HG03103 (cell line): Measurements from ENCODE around the gene METAP1.
"Not testable (repeated sequence)": the region's sequence is repeated elsewhere in the genome, so short reads cannot be mapped to it uniquely, and the experiment has no call there.

Experiments used
- ATAC-seq: cut with Tn5 transposase; IDR thresholded peaks from one replicate; pipeline ENCODE4 v1.9.1; 2021; ENCODE audit warnings: low read depth; ENCODE audit not compliant: unreplicated experiment

The METAP1 gene

GRCh38 chr4:99047710-99048109, 52.2 kb downstream of the METAP1 start:
- no peak for ATAC-seq

- ATAC-seq = no peak
Observed at GRCh38 chr4:99052902-99053301, 57.4 kb downstream of the METAP1 start.

GRCh38 chr4:99054428-99054994, 59.0 kb downstream of the METAP1 start:
- no peak for ATAC-seq

GRCh38 chr4:99058228-99058627, 62.7 kb downstream of the METAP1 start:
- no peak for ATAC-seq

GRCh38 chr4:99059550-99059949, 64.0 kb downstream of the METAP1 start:
- ATAC-seq = no peak

GRCh38 chr4:99061048-99061700, 65.7 kb downstream of the METAP1 start:
- no peak for ATAC-seq

- ATAC-seq = peak; percentile 62
Observed at GRCh38 chr4:99062120-99062519, 66.6 kb downstream of the METAP1 start.

- ATAC-seq = not testable (repeated sequence)
Observed at GRCh38 chr4:99065521-99065920, 70.0 kb downstream of the METAP1 start.

- no peak for ATAC-seq
Observed at GRCh38 chr4:99067617-99068016, 72.1 kb downstream of the METAP1 start.

GRCh38 chr4:99071159-99071558, 75.6 kb downstream of the METAP1 start:
- ATAC-seq = no peak

DNA sequence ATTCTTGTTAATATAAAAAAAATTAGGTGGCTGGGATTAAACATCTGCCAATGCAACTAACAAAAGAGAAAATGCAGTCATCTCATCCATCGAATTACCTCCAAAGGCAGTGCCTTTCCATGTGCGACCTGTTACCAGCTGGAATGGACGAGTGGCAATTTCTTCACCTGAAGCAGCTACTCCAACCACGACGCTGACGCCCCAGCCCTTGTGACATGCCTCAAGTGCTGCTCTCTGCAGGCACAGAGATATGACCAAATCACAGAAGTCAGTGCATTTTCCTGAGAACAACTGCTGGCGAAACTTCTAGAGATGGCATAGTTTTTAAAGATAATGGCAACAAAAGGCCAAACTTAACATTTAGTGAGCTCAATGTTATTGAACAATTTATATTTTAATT, 79.3 kb downstream of the METAP1 start:
- no peak for ATAC-seq

- ATAC-seq = no peak
Observed at GRCh38 chr4:99076292-99076976, 80.9 kb downstream of the METAP1 start.

DNA sequence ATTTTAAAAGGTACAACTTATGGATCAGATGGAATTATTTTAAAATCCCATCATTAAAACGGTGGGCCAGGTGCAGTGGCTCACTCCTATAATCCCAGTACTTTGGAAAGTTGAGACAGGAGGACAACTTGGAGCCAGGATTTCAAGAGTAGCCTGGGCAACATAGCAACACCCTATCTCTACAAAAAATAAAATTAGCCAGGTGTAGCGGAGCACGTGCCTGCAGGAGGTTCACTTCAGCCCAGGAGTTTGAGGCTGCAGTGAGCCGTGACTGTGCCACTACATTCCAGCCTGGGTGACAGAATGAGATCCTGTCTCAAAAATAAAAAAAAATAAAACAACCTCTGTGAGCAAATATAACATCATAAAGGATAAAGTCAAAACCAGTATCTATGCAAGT, 81.7 kb downstream of the METAP1 start:
- no peak for ATAC-seq

DNA sequence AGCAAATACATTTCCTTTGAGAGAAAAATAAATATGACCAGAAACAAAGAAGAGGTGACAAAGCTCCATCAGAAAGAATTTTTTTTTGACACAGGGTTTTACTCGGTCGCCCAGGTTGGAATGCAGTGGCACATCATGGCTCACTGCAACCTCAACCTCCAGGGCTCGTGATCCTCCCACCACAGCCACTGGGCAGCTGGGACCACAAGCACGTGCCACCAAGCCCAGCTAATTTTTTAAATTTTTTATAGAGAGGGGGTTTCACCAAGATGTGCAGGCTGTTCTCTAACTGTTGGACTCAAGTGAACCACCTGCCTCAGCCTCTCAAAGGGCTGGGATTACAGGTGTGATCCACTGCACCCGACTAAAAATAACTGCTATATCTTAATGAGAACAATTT, 82.8 kb downstream of the METAP1 start:
- ATAC-seq = no peak

- no peak for ATAC-seq
Observed at GRCh38 chr4:99078931-99079624, 83.6 kb downstream of the METAP1 start.

DNA sequence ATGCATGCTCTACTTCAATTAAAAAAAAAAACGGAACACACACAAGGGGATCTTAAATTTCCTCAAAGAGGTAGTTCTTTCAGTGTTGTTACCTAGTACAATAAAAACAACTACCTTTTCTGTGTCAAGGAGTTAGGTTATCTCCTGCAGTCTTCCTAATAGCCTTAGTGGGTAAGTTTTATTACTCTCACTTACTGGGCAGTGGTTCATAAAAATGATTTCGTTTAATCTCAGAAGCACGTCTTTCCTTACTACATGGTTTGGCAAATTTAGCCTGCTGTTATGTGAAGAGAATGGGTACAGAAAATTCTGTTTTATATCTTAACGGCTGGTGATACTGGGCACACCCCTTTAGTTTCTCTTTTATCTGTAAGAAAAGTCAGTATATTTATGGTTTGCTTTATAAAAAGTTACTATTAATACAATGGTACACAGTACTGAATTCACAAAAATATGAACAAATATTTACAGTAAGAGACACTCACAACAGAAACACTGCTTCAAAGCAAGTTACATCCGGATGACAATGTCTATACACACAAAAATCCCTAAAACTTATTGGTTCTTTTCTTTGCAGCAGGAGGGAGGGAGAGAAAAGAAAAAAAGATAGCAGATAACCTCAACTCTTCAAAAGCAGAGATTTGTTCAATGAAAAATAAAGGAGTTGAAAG, 84.2 kb downstream of the METAP1 start:
- no peak for ATAC-seq

- not testable (repeated sequence) for ATAC-seq
Observed at GRCh38 chr4:99080869-99081268, 85.3 kb downstream of the METAP1 start.

DNA sequence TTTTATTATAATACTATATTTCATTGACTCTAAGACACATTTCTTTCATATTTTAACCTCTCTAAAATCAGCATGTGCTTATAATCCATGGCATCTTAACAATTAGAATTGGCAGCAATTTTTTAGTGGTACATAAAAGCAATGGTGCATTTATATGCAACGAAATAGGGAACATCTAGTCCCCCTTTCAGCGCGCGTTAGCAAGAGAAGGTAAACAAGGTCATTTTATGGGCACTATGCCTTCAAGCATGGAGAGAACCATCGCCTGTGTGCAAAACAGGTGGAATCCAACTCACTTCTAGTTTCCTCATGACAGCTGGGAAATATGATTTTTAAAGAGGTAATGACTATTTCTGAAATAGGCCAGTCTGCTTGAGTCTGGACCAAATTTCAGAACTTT, 86.7 kb downstream of the METAP1 start:
- no peak for ATAC-seq

DNA sequence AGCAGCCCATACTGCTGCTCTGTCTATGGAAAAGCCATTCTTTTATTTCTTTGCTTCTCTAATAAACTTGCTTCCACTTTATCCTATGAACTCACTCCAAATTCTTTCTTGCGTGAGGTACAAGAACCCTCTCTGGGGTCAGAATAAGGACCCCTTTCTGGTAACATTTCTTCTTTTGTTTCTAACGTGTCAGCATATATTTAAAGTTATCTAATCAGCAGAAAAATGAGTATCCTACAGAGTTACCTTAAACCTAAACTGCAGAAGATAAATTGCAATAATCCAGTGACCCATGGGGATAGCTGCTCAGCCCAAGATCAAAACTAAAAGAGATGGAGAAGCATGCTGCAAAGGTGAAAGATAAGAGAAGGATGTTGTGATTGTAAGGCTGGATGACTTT, 89.1 kb downstream of the METAP1 start:
- no peak for ATAC-seq

GRCh38 chr4:99088023-99088449, 92.5 kb downstream of the METAP1 start:
- peak; percentile 18 for ATAC-seq
